ACC112 (cell line): ENCODE measurements around the gene EFHD1.

Experiments
- H2AFZ ChIP-seq: fragments of 200-600 bp; sonication (generic); one replicate; pipeline ENCODE4 v1.6.0; 2017; ENCODE audit warnings: antibody characterized with exemption, low read length; ENCODE audit not compliant: unreplicated experiment
- H3K27ac ChIP-seq: fragments of 200-600 bp; sonication (generic); 2 replicates; pipeline ENCODE4 v1.5.1; 2014; ENCODE audit warnings: low read depth, mild to moderate bottlenecking, antibody characterized with exemption, low read length, moderate library complexity
- H3K27me3 ChIP-seq: fragments of 200-600 bp; sonication (generic); 2 replicates; pipeline ENCODE4 v1.6.1; 2014; ENCODE audit warnings: mild to moderate bottlenecking, antibody characterized with exemption, low read length, moderate library complexity, mixed read lengths; ENCODE audit not compliant: insufficient read depth
- H3K36me3 ChIP-seq: fragments of 200-600 bp; sonication (generic); 2 replicates; pipeline ENCODE4 v1.6.1; 2016; ENCODE audit warnings: mild to moderate bottlenecking, antibody characterized with exemption, low read length, moderate library complexity, mixed read lengths; ENCODE audit not compliant: insufficient read depth
- H3K4me1 ChIP-seq: fragments of 200-600 bp; sonication (generic); one replicate; pipeline ENCODE4 v1.6.1; 2016; ENCODE audit warnings: low read length, mixed read lengths; ENCODE audit not compliant: insufficient read depth, unreplicated experiment, control insufficient read depth
- H3K4me3 ChIP-seq: fragments of 200-600 bp; sonication (generic); 2 replicates; pipeline ENCODE4 v1.5.1; 2014; ENCODE audit warnings: mild to moderate bottlenecking, low read depth, low read length
- H3K79me2 ChIP-seq: fragments of 200-600 bp; sonication (generic); one replicate; pipeline ENCODE4 v1.6.0; 2016; ENCODE audit warnings: low read length; ENCODE audit not compliant: control insufficient read depth, unreplicated experiment, insufficient read depth

The EFHD1 gene, protein sequence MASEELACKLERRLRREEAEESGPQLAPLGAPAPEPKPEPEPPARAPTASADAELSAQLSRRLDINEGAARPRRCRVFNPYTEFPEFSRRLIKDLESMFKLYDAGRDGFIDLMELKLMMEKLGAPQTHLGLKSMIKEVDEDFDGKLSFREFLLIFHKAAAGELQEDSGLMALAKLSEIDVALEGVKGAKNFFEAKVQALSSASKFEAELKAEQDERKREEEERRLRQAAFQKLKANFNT

DNA sequence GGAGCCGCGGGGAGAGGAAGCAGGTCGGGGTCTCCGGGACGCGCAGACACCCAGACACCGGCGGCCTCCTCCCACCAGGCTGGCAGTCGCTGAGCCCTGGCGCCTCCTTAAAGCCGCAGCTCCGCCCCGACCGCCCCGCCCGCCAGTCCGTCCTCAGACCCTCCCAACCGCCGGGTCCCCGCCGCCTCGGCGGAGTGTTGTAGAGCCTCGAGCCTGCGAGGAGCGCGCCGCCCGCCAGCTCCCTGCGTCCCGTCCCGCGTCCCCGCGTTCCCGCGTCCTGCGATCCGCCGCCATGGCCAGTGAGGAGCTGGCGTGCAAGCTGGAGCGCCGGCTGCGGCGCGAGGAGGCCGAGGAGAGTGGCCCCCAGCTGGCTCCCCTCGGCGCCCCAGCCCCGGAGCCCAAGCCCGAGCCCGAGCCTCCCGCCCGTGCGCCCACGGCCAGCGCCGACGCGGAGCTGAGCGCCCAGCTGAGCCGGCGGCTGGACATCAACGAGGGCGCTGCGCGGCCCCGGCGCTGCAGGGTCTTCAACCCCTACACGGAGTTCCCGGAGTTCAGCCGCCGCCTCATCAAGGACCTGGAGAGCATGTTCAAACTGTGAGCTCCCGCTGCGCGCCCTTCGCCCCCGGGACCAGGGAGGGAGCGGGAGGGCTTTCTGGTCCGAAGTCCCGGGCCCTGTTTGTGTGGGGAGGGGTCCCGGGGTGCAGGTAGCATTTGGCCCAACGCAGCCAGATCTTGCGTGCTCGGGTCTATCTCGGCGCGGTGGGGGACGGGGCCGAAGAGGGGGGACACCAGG lies at the start of gene EFHD1:
Gene EFHD1, plus strand, starts transcription at position 192 of the 793 bp plus-strand sequence. Its CDS starts 101 bp downstream, at position 293.
- Histone ChIP-seq H2AFZ (peak within 1 kb of the TSS; percentile 79), H3K4me1 (peaks cover 8% of the 10 kb centered on the region), H3K27ac (no peak within 1 kb of the TSS), H3K27me3 (peaks cover 62% of the 10 kb centered on the region), H3K79me2 (no peaks in the 10 kb centered on the region), H3K36me3 (no peaks in the 10 kb centered on the region), H3K4me3 (peak within 1 kb of the TSS; percentile 75)

DNA sequence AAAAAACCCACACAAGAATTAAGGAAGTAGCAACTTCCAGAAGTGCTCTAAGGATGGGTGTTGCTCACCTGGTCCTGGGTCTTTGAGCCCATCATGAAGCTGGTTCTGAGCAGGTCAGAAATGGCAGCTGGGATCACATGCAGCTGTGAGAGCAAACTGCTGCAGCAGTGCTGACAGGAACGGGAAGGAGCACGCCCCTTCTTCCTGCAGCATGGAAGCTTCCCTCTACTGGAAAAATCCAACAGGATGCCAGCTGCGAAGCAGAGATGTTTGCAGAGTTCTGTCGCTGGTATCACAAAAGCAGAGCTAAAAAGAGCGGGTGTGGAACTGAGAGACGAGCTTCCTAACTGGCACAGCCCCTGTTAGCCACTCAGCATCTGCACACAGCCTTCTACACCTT lies 49.2 kb upstream of the EFHD1 start:
- Histone ChIP-seq H3K27me3 (no peaks in the 10 kb centered on the region), H3K4me1 (peaks cover 8% of the 10 kb centered on the region), H3K4me3 (no peak overlapping the region), H3K79me2 (no peaks in the 10 kb centered on the region), H3K36me3 (no peaks in the 10 kb centered on the region), H3K27ac (no peak overlapping the region), H2AFZ (no peak overlapping the region)

DNA sequence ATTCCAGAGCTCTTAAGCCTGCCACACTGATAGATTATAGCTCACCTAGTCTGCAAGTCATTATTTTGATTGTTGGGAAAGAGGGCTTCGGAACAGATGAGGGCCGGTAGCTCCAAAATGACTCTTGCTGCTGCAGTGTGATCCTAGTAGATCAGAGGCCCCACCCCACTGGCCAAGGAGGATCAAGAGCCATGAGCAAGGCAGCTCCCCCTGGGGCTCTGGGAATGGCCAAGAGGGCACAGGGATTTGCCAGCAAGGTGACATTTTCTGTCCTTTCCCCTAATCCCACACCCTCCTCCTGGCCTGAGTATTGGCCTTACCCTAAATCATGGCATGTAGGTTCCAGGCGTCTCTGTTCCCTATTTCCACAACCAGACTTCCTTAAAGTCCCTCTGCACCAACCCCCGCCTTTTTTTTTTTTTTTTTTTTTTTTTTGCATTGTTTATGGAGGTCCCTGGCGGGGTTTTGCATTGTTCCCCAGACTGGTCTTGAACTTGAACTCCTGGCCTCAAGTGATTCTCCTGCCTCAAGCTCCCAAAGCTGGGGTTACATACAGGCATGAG lies 46.4 kb upstream of the EFHD1 start:
- Histone ChIP-seq H3K4me1 (peaks cover 10% of the 10 kb centered on the region), H3K4me3 (no peak overlapping the region), H3K79me2 (no peaks in the 10 kb centered on the region), H3K36me3 (no peaks in the 10 kb centered on the region), H3K27ac (no peak overlapping the region), H3K27me3 (no peaks in the 10 kb centered on the region), H2AFZ (no peak overlapping the region)

DNA sequence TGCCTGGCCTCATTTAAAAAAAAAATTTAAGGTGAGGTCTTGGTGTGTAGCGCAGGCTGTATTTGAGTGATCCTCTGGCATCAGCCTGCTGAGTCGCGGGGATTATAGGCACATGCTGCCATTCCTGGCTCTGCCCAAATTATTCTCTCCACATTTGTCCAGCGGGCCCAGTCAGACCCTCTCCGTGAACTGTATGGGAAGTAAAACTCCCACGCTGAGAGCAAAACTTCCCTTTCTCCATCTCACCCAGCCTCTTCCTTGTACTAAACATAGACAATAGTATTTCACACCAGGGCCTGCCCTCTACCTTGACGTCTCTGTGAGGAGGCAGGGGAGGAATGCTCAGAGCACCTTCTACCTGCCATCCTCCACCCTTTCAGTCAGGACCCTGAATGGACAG lies 45.9 kb upstream of the EFHD1 start:
- no peaks in the 10 kb centered on the region for H3K27me3 ChIP-seq
- H3K4me3 ChIP-seq, result no peak overlapping the region
- no peak overlapping the region for H2AFZ ChIP-seq
- peaks cover 11% of the 10 kb centered on the region for H3K4me1 ChIP-seq
- no peak overlapping the region for H3K27ac ChIP-seq
- no peaks in the 10 kb centered on the region for H3K36me3 ChIP-seq
- H3K79me2 ChIP-seq, result no peaks in the 10 kb centered on the region

DNA sequence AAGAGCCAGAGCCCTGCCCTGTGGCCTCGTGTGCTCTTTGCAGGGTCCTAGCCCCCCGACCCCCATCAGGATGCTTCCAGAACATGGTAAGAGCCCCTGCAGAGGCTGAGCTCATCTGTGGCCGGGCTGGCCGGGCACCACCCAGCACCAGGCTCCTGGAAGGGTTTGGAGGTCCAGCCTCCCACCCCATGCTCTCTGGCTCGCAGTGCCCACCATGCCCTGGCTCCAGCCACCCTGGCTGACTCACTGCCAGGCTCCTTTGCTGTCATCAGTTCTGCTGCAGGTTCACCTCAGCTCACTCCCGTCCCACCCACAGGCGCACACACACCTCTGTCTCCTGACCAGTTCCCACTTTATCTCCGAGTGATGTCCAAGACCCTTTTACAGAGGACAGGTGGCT lies 45.4 kb upstream of the EFHD1 start:
- Histone ChIP-seq H3K27ac (no peak overlapping the region), H3K36me3 (no peaks in the 10 kb centered on the region), H3K79me2 (no peaks in the 10 kb centered on the region), H2AFZ (no peak overlapping the region), H3K27me3 (no peaks in the 10 kb centered on the region), H3K4me1 (peaks cover 17% of the 10 kb centered on the region), H3K4me3 (no peak overlapping the region)

DNA sequence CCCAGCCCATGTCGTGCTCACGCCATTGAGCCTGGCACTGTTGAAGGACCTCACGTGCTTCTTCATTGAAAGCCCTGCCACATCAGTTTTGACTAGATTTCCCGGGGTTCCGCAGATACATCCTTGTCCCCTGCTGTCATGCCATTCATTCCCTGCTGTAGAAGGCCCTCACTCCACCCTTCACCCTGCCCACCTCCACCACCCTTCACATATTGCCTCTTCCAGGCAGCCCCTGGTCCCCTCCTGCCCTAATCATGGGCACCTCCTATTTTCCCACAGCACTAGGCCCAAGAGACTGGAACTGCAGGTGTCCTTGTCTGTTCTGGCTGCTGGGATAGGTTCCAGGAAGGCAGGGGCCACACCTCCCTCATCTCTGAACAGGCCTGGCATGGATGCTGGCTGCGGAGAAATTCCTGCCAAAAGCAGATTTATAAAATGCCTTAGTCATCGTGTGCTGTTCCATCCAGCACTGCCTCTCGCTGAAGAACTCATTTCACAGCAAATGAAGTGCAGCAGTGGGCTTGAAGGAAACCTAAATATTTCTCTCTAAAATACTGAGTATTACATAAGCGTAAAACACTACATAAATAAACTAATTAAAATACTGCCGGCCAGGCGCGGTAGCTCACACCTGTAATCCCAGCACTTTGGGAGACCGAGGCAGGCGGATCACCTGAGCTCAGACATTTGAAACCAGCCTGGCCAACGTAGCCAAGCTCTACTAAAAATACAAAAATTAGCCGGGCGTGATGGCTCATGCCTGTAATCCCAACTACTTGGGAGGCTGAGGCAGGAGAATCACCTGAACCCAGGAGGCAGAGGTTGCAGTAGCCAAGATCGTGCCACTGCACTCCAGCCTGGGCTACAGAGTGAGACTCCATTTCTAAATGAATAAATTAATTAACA lies 44.5 kb upstream of the EFHD1 start:
- Histone ChIP-seq H3K27ac (peak overlapping the region; percentile 34; the same call in 1 of the 2 replicates), H3K27me3 (no peaks in the 10 kb centered on the region), H3K4me3 (no peak overlapping the region)

DNA sequence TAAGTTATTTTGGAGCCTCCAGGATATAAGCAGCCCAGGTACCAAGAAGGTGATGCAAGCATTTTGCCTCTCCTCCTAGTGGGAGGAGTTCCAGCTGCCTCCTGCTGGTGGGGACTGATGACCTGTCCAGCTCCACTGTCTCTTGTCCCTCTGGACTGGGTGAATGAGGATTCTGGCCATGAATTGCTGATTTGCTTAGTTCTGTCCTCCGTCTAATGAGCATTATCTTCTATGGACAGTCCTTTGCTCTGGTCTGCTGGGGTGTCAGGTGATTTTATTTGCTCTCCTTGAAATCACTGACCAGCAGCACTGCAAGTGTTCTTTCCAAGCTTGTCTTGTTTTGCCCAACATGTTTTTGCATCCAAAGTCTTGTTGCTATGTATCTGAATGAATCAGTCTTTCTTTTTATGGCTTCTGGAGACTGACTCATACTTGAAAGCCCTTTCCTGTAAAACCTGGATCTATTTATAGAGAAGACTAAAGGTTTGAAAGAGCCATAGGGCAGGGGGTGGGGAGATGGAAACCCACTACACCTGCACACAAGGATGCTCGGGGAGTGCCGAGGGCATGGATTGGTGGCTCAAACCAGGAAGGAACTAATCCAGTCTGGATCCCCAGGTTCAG lies 40.5 kb upstream of the EFHD1 start:
- peaks cover 20% of the 10 kb centered on the region for H3K4me1 ChIP-seq
- peak overlapping the region; percentile 50; the same call in 1 of the 2 replicates for H3K27ac ChIP-seq
- no peaks in the 10 kb centered on the region for H3K36me3 ChIP-seq
- no peak overlapping the region for H3K4me3 ChIP-seq
- no peaks in the 10 kb centered on the region for H3K27me3 ChIP-seq
- no peak overlapping the region for H2AFZ ChIP-seq
- no peaks in the 10 kb centered on the region for H3K79me2 ChIP-seq

More for the DNA sequence above, 44.5 kb upstream of the EFHD1 start:
- Histone ChIP-seq H3K4me1 (peaks cover 20% of the 10 kb centered on the region), H3K36me3 (no peaks in the 10 kb centered on the region), H2AFZ (no peak overlapping the region), H3K79me2 (no peaks in the 10 kb centered on the region)

DNA sequence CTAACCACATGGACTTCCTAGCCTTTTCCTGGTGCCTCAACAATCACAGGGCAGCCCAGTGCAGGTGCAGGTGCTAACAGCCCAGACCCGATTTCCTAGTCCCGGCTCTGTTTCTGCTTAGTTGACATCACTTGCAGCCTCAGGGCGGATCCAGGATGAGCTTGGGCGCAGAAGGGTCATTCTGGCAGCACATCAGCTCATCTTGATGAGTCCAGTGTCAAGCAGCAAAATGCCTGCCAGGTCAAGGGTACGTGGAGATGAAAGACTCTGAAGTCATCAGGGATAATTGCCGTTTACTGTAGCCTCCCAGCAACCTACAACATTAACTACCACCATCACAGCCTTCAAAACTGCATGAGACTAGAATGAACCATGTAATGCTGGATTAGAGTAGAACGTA lies 39.4 kb upstream of the EFHD1 start:
- Histone ChIP-seq H3K4me3 (no peak overlapping the region), H3K79me2 (no peaks in the 10 kb centered on the region), H2AFZ (no peak overlapping the region), H3K36me3 (no peaks in the 10 kb centered on the region), H3K27ac (no peak overlapping the region), H3K27me3 (no peaks in the 10 kb centered on the region), H3K4me1 (peaks cover 14% of the 10 kb centered on the region)

DNA sequence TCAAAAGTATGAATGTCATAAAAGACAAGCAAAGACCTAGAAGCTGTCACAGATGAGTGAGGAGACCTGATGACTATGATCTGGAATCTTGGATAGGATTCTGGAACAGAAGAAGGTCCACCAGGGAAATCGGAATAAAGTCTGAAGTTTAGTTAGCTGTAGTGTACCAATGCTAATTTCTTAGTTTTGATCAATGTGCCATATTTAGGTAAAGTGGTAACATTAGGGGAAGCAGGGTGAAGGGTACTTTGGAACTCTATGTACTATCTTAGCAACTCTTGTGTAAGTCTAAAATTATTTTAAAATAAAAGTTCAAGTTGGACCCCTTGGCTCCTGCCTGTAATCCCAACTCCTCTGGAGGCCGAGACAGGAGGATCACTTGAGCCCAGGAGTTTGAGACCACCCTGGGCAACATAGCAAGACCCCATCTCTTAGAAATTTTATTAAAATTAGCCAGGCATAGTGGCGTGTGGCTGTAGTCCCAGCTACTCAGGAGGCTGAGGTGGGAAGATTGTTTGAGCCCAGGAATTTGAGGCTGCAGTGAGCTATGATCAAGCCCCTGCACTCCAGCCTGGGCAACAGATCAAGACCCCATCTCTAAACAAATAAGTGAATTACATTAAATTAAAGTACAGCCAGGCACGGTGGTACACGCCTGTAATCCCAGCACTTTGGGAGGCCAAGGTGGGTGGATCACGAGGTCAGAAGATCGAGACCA lies 35.9 kb upstream of the EFHD1 start:
- Histone ChIP-seq H2AFZ (no peak overlapping the region), H3K27ac (no peak overlapping the region), H3K79me2 (no peaks in the 10 kb centered on the region), H3K36me3 (no peaks in the 10 kb centered on the region), H3K4me3 (no peak overlapping the region), H3K4me1 (peaks cover 8% of the 10 kb centered on the region), H3K27me3 (no peaks in the 10 kb centered on the region)
